ENCODE measurements around the gene WDR93. TPM values are rescaled to one million over a fixed set of nuclear protein-coding genes. Genes with fewer than 3 reads are reported as not detected.

The WDR93 gene
- total RNA-seq, 1 experiment from 2014 or later: not detected

GRCh38 chr15:89759835-89760234 is 69.2 kb downstream of the WDR93 start (continued):
- no peak for TF ChIP-seq E2F1 (CRISPR knock-in tag; IDR thresholded peaks at IDR 0.05)
- no peak for TF ChIP-seq GABPB1 (CRISPR knock-in tag; IDR thresholded peaks at IDR 0.05)

- H3K27me3 Mint-ChIP-seq (ENCODE audit: low read depth): peaks cover 8% of the 10 kb centered on the region
- DNase-seq (ENCODE audit: low spot score) (peak; percentile 94), ATAC-seq (peak; percentile 98)
- ChIA-PET POLR2A (interaction anchor here (0.6 to 1.5 kb wide), 4 partner anchors 10 to 119 kb away, joined by 3 to 5 read pairs (median 4); no protein-coding TSS in a partner anchor), CTCF (interaction anchor here (0.6 to 3.9 kb wide), 69 partner anchors 8 to 560 kb away, joined by 3 to 214 read pairs (median 4); partner anchors contain the start of genes ANPEP, AP3S2, ARPIN and IDH2)
- no peak overlapping the region for H3K27ac Mint-ChIP-seq
- peaks cover 13% of the 10 kb centered on the region for H3K4me1 Mint-ChIP-seq
- H3K4me3 Mint-ChIP-seq: no peak overlapping the region
- H3K36me3 Mint-ChIP-seq: no peaks in the 10 kb centered on the region
- H3K9me3 Mint-ChIP-seq: no peaks in the 10 kb centered on the region
- TF ChIP-seq USF1 (CRISPR knock-in tag; IDR thresholded peaks at IDR 0.05) (no peak), ZMAT4 (CRISPR knock-in tag; IDR thresholded peaks at IDR 0.05) (no peak), ZNF532 (CRISPR knock-in tag; IDR thresholded peaks at IDR 0.05; ENCODE audit: borderline replicate concordance) (no peak), ESRRA (CRISPR knock-in tag; IDR thresholded peaks at IDR 0.05; ENCODE audit: borderline replicate concordance) (no peak), CBFB (CRISPR knock-in tag; IDR thresholded peaks at IDR 0.05; ENCODE audit: low read depth) (no peak), PRDM15 (CRISPR knock-in tag; IDR thresholded peaks at IDR 0.05) (peak; percentile 64; the same call in 1 of the 2 replicates), HMGXB4 (CRISPR knock-in tag; IDR thresholded peaks at IDR 0.05) (no peak), NFE2L1 (CRISPR knock-in tag; IDR thresholded peaks at IDR 0.05) (no peak), ATF1 (CRISPR knock-in tag; IDR thresholded peaks at IDR 0.05) (no peak), ZNF121 (CRISPR knock-in tag; IDR thresholded peaks at IDR 0.05) (no peak), STAT6 (CRISPR knock-in tag; conservative IDR thresholded peaks at IDR 0.05; ENCODE audit: low read depth) (no peak), MLX (CRISPR knock-in tag; IDR thresholded peaks at IDR 0.05) (no peak), ETV6 (CRISPR knock-in tag; IDR thresholded peaks at IDR 0.05) (no peak), MXD4 (CRISPR knock-in tag; IDR thresholded peaks at IDR 0.05; ENCODE audit: borderline replicate concordance) (no peak), EMX1 (CRISPR knock-in tag; IDR thresholded peaks at IDR 0.05) (no peak), NFYB (CRISPR knock-in tag; conservative IDR thresholded peaks at IDR 0.05; ENCODE audit: low read depth) (no peak)
These were observed 69.8 kb downstream of the WDR93 start for GRCh38 chr15:89760303-89761008.

Data from WTC11 (cell line).